HepG2 (cell line): Measurements from ENCODE around the gene BMPR1B. TPM values are rescaled to one million over a fixed set of nuclear protein-coding genes. Genes with fewer than 3 reads are reported as not detected.

Source experiments
- ATAC-seq: fragments of 200-7000 bp; cut with Tn5 transposase; 3 replicates; pipeline ENCODE4 v1.9.1; 2020; ENCODE audit warnings: mild to moderate bottlenecking, moderate library complexity
- BruUV-seq: library from RNA; stranded (reverse); fragments of 400-500 nt; replicated peaks from 2 replicates; lab custom pipeline; 2021; lab: Mats Ljungman, UMichigan
- CTCF ChIA-PET: fragments of 300-600 bp; formaldehyde crosslinking; extraction: SDS; loops from one replicate; lab custom pipeline; 2021; ENCODE audit warnings: low total read pairs, inconsistent platforms, low intra/inter-chr PET ratio; lab: Yijun Ruan, JAX
- POLR2A ChIA-PET: fragments of 350-600 bp; sonication (Branson Sonifier 250); formaldehyde crosslinking; loops from one replicate; lab custom pipeline; 2020; ENCODE audit warnings: antibody characterized with exemption, inconsistent platforms; lab: Yijun Ruan, JAX
- DNase-seq: peaks from one replicate; pipeline ENCODE4 v3.0.0-alpha.2; 2015; ENCODE audit warnings: low spot score
- FAIRE-seq: peaks from 3 replicates; lab custom pipeline; 2011; peaks lifted over from hg19 to GRCh38; lab: Jason Lieb, UNC
- H2AFZ ChIP-seq: one replicate; pipeline ENCODE4 v1.6.1; 2011; ENCODE audit warnings: low read length, inconsistent platforms
- H3K27ac ChIP-seq: fragments of 300-600 bp; 3 replicates; pipeline ENCODE4 v1.8.0; 2011; ENCODE audit warnings: mixed run types, mild to moderate bottlenecking, mixed read lengths, low read length, inconsistent platforms; ENCODE audit not compliant: insufficient read depth; ENCODE audit errors: extremely low read length
- H3K27me3 ChIP-seq, 2 experiments: fragments of 200-600 bp in 1 of 2; 2 replicates in 1 of 2; 3 replicates in 1 of 2; pipeline versions ENCODE4 v1.6.0 to v1.8.0; 2011; ENCODE audit warnings: low read length in 2 of 2, mild to moderate bottlenecking in 2 of 2, moderate library complexity in 2 of 2, inconsistent platforms in 1 of 2; ENCODE audit not compliant: insufficient read depth in 2 of 2, control insufficient read depth in 1 of 2
- H3K36me3 ChIP-seq, 2 experiments: fragments of 200-600 bp in 1 of 2; replicated peaks in 1 of 2; 2 replicates in 1 of 2; 3 replicates in 1 of 2; pipeline versions ENCODE4 v1.5.1 to v1.8.0; 2011; ENCODE audit warnings: low read length in 2 of 2, inconsistent platforms in 1 of 2; ENCODE audit not compliant: insufficient read depth in 2 of 2, control insufficient read depth in 1 of 2
- H3K4me1 ChIP-seq: 2 replicates; pipeline ENCODE4 v1.5.1; 2012; ENCODE audit warnings: low read length, inconsistent platforms; ENCODE audit not compliant: insufficient read depth
- H3K4me2 ChIP-seq: 2 replicates; pipeline ENCODE4 v1.6.0; 2011; ENCODE audit warnings: low read depth, low read length, inconsistent platforms
- H3K4me3 ChIP-seq, 3 experiments: fragments of 200-600 bp in 1 of 3; sonication (generic), shearing (Covaris generic) in 1 of 3; replicated peaks in 1 of 3; 2 replicates each; pipeline ENCODE4 v1.5.1; 2011 to 2016; ENCODE audit warnings: low read length in 3 of 3, inconsistent platforms in 2 of 3, low read depth in 2 of 3, mild to moderate bottlenecking in 2 of 3, control low read depth in 1 of 3, mixed read lengths in 1 of 3; ENCODE audit not compliant: insufficient read depth in 1 of 3
- H3K79me2 ChIP-seq: one replicate; pipeline ENCODE4 v1.6.1; 2011; ENCODE audit warnings: low read length, inconsistent platforms; ENCODE audit not compliant: insufficient read depth
- H3K9ac ChIP-seq: 2 replicates; pipeline ENCODE4 v1.6.0; 2011; ENCODE audit warnings: mild to moderate bottlenecking, low read depth, low read length, inconsistent platforms; ENCODE audit not compliant: insufficient read depth
- H3K9me3 ChIP-seq: 2 replicates; pipeline ENCODE4 v1.5.1; 2012; ENCODE audit warnings: mild to moderate bottlenecking, low read length
- H4K20me1 ChIP-seq: 2 replicates; pipeline ENCODE4 v1.6.0; 2011; ENCODE audit warnings: inconsistent platforms, mild to moderate bottlenecking, low read length, moderate library complexity; ENCODE audit not compliant: insufficient read depth
- ARID3A ChIP-seq: IDR thresholded peaks from 2 replicates; pipeline ENCODE4 v1.6.1; 2012; ENCODE audit warnings: low read depth, low read length, improper control_type of control experiment
- GABPA ChIP-seq, 2 experiments: IDR thresholded peaks; 2 replicates each; pipeline ENCODE4 v1.6.1; 2011 to 2016; ENCODE audit warnings: low read depth in 2 of 2, low read length in 1 of 2, missing biosample characterization in 1 of 2, missing genetic modification characterization in 1 of 2
- RBFOX2 ChIP-seq: fragments of 200-400 bp; formaldehyde crosslinking; IDR thresholded peaks from 2 replicates; pipeline ENCODE4 v1.6.1; 2017; ENCODE audit warnings: low read depth, mild to moderate bottlenecking, low read length
- THRA ChIP-seq: sonication (generic); formaldehyde crosslinking; IDR thresholded peaks from 2 replicates; pipeline ENCODE4 v1.4.0; 2020; ENCODE audit warnings: missing genetic modification reagents, borderline replicate concordance
- ZNF282 ChIP-seq: fragments of 450-650 bp; IDR thresholded peaks from 2 replicates; pipeline ENCODE4 v1.6.1; 2018; ENCODE audit not compliant: partially characterized antibody
- ZNF329 ChIP-seq: sonication (generic); formaldehyde crosslinking; IDR thresholded peaks from 2 replicates; pipeline ENCODE4 v1.9.0; 2021; ENCODE audit warnings: low read depth, mild to moderate bottlenecking, missing genetic modification reagents
- WGBS: methylation state at CpG from one replicate; pipeline ENCODE4 v1.1.6; 2017; ENCODE audit warnings: low lambda C conversion rate; 5-methylcytosine and 5-hydroxymethylcytosine counted together
- in situ Hi-C: cut with HindIII; loops from 2 replicates; pipeline ENCODE4 v1.10.0; 2017; ENCODE audit warnings: low pct_unique_long_range_greater_than_20kb; ENCODE audit not compliant: extremely low pct_ligation_motif_present
- intact Hi-C: fragments of 100-400 bp; cut with micrococcal nuclease; formaldehyde crosslinking; loops from one replicate; pipeline ENCODE4 v1.10.0; 2022; ENCODE audit not compliant: unreplicated experiment
- polyA plus RNA-seq, 8 experiments: library from polyadenylated mRNA; depleted of rRNA in 3 of 8; stranded (reverse) in 7 of 8; unstranded in 1 of 8; fragments of >200 nt; fragmentation: Illumina TruSeq in 4 of 8; extraction: Trizol in 4 of 8; gene quantifications; 2 replicates each; pipeline versions ENCODE4 v1.2.1 to v1.2.3, GENCODE V29; 2011 to 2016; ENCODE audit warnings: low read depth in 4 of 8, missing spikeins in 1 of 8, mixed read lengths in 1 of 8; ENCODE audit not compliant: insufficient read depth in 1 of 8
- total RNA-seq, 5 experiments: library from RNA; depleted of rRNA; stranded (reverse); fragments of >200 nt; fragmentation: Illumina TruSeq; extraction: Trizol; gene quantifications; 2 replicates each; pipeline ENCODE4 v1.2.3, GENCODE V29; 2016; ENCODE audit warnings: low read depth in 1 of 5

Gene BMPR1B
- total and polyA plus RNA-seq, 2 of the 13 experiments (the other 11 are each of a cell fraction or from before 2014, with no cell fraction given): 0.07 TPM; not detected in 1

- no peaks in the 10 kb centered on the region for H3K9me3 ChIP-seq
- 9% methylated on average over 6 of the region's 6 CpGs for WGBS
- H3K9ac ChIP-seq: no peak overlapping the region
- FAIRE-seq: no peak
- no peak overlapping the region for H3K27ac ChIP-seq
- no peak for TF ChIP-seq ZNF329 (CRISPR knock-in tag)
- TF ChIP-seq, all 625 proteins: peak for 0
- Histone ChIP-seq H2AFZ (no peak overlapping the region), H3K36me3 (no peaks in the 10 kb centered on the region), H3K79me2 (no peaks in the 10 kb centered on the region), H3K27me3 (peaks cover 0 to 6% of the 10 kb centered on the region in 2 experiments; a peak in 2 of 5 replicates), H3K4me1 (no peaks in the 10 kb centered on the region), H4K20me1 (no peaks in the 10 kb centered on the region), H3K4me3 (no peak overlapping the region), H3K4me2 (no peak overlapping the region)
- no TSS peak for BruUV-seq
- ChIA-PET POLR2A (no interaction called here), CTCF (no interaction called here)
- in situ Hi-C loops: no loop called here
- intact Hi-C loops: no loop called here
- DNase-seq (no peak), ATAC-seq (no peak)
These were observed 55.5 kb downstream of the BMPR1B start for GRCh38 chr4:94813221-94813620.

- H3K79me2 ChIP-seq: no peaks in the 10 kb centered on the region
- no peaks in the 10 kb centered on the region for H3K4me1 ChIP-seq
- ATAC-seq: no peak
- CTCF ChIA-PET: no interaction called here
- H3K36me3 ChIP-seq: no peaks in the 10 kb centered on the region
- no peak overlapping the region for H3K9ac ChIP-seq
- no peak overlapping the region for H3K4me3 ChIP-seq
- H4K20me1 ChIP-seq: no peaks in the 10 kb centered on the region
- H3K27me3 ChIP-seq: peaks cover 0 to 6% of the 10 kb centered on the region in 2 experiments; a peak in 2 of 5 replicates
- no peak for TF ChIP-seq GABPA (IDR thresholded peaks at IDR 0.05; ENCODE audit: low read depth, low read length)
- TF ChIP-seq GABPA (CRISPR knock-in tag; IDR thresholded peaks at IDR 0.05; ENCODE audit: low read depth): no peak
- no peak for TF ChIP-seq ZNF282
- no peak for TF ChIP-seq THRA (CRISPR knock-in tag)
- TF ChIP-seq RBFOX2: no peak
- TF ChIP-seq ARID3A: no peak
- no peaks in the 10 kb centered on the region for H3K9me3 ChIP-seq
- H3K4me2 ChIP-seq: no peak overlapping the region
- POLR2A ChIA-PET: no interaction called here
- H2AFZ ChIP-seq: no peak overlapping the region
- no TSS peak for BruUV-seq
- no peak for FAIRE-seq
- no peak for DNase-seq
- in situ Hi-C loops: no loop called here
- no peak overlapping the region for H3K27ac ChIP-seq
- intact Hi-C loops: no loop called here
These were observed 56.5 kb downstream of the BMPR1B start for GRCh38 chr4:94814237-94814636.
